Measurements from ENCODE around the gene CEP164. TPM values are rescaled to one million over a fixed set of nuclear protein-coding genes. Genes with fewer than 3 reads are reported as not detected.

The CEP164 gene
- total and polyA plus RNA-seq, 2 of the 4 experiments (the other 2 are of a cell fraction), result 23.3 to 26.9 TPM

GRCh38 chr11:117413616-117414015 lies 86.0 kb downstream of the CEP164 start:
- no peak overlapping the region for H3K14ac ChIP-seq (replicated peaks; ENCODE audit: low read depth, low read length)
- no peak overlapping the region for H3K23ac ChIP-seq (ENCODE audit: low read depth, low read length)
- no peaks in the 10 kb centered on the region for H3K9me3 ChIP-seq (ENCODE audit: control insufficient read depth, insufficient read depth, low read length)
- H2BK5ac ChIP-seq (ENCODE audit: low read depth, low read length, poor library complexity, severe bottlenecking), result no peak overlapping the region
- H4K91ac ChIP-seq (ENCODE audit: insufficient read depth, low read depth, low read length), result no peak overlapping the region
- dilution Hi-C loops (cut with HindIII; ENCODE audit: low sequenced_read_pairs, unreplicated experiment), result no loop called here
- no peaks in the 10 kb centered on the region for H3K9me1 ChIP-seq (ENCODE audit: insufficient read depth, low read length)
- H2AK9ac ChIP-seq (replicated peaks; ENCODE audit: low read depth, low read length, poor library complexity), result no peak overlapping the region
- no TSS peak for BruUV-seq (replicated peaks)
- ChIA-PET POLR2A (ENCODE audit: unreplicated experiment) (no interaction called here), CTCF (interaction anchor here (4.3 kb wide), 1 partner anchor 12 kb away, joined by 17 read pairs; no protein-coding TSS in a partner anchor)
- no peak overlapping the region for H3K56ac ChIP-seq (ENCODE audit: extremely low read depth, insufficient read depth, low read length)
- no peak overlapping the region for H2BK120ac ChIP-seq (ENCODE audit: low read depth, low read length)
- no peak overlapping the region for H3K4ac ChIP-seq (ENCODE audit: low read depth, low read length)
- DNase-seq (no peak), ATAC-seq (ENCODE audit: low read depth) (no peak)
- no peak overlapping the region for H3K18ac ChIP-seq (ENCODE audit: low read depth, low read length)
- peaks cover 20% of the 10 kb centered on the region for H3K36me3 ChIP-seq (ENCODE audit: control insufficient read depth, insufficient read depth, low read length)
- no peak overlapping the region for H3K27ac ChIP-seq (ENCODE audit: insufficient read depth, low read length)
- no peak overlapping the region for H2AFZ ChIP-seq (replicated peaks; ENCODE audit: low read length, poor library complexity)
- H4K5ac ChIP-seq (ENCODE audit: low read depth, low read length), result no peak overlapping the region
- no peak overlapping the region for H2BK15ac ChIP-seq (ENCODE audit: low read depth, low read length)
- H3K4me1 ChIP-seq (ENCODE audit: control insufficient read depth, insufficient read depth, low read length), result no peaks in the 10 kb centered on the region
- intact Hi-C loops (cut with micrococcal nuclease), result no loop called here
- no peaks in the 10 kb centered on the region for H3K27me3 ChIP-seq (ENCODE audit: control insufficient read depth, insufficient read depth, low read length)
- in situ Hi-C loops (cut with MboI; ENCODE audit: low sequenced_read_pairs), result no loop called here
- H2AK5ac ChIP-seq (ENCODE audit: low read depth, low read length), result no peak overlapping the region
- no peak overlapping the region for H4K8ac ChIP-seq (ENCODE audit: low read depth in 2 of 2, low read length in 2 of 2)
- no peak overlapping the region for H3K4me3 ChIP-seq (ENCODE audit: insufficient read depth, low read depth, low read length)
- H3K9ac ChIP-seq (ENCODE audit: low read depth, low read length), result no peak overlapping the region
- no peaks in the 10 kb centered on the region; the same call in 1 of the 2 replicates for H4K20me1 ChIP-seq (ENCODE audit: insufficient read depth, low read length)
- TF ChIP-seq CHD1 (IDR thresholded peaks at IDR 0.05; ENCODE audit: low read depth, low read length), result no peak
- TF ChIP-seq FOS (IDR thresholded peaks at IDR 0.05; ENCODE audit: low read depth, low read length), result no peak
- TF ChIP-seq, protein P1, sequence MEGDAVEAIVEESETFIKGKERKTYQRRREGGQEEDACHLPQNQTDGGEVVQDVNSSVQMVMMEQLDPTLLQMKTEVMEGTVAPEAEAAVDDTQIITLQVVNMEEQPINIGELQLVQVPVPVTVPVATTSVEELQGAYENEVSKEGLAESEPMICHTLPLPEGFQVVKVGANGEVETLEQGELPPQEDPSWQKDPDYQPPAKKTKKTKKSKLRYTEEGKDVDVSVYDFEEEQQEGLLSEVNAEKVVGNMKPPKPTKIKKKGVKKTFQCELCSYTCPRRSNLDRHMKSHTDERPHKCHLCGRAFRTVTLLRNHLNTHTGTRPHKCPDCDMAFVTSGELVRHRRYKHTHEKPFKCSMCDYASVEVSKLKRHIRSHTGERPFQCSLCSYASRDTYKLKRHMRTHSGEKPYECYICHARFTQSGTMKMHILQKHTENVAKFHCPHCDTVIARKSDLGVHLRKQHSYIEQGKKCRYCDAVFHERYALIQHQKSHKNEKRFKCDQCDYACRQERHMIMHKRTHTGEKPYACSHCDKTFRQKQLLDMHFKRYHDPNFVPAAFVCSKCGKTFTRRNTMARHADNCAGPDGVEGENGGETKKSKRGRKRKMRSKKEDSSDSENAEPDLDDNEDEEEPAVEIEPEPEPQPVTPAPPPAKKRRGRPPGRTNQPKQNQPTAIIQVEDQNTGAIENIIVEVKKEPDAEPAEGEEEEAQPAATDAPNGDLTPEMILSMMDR (conservative IDR thresholded peaks at IDR 0.05; ENCODE audit: low read depth, low read length), result no peak
- TF ChIP-seq RAD21 (IDR thresholded peaks at IDR 0.05; ENCODE audit: low read length), result no peak
- TF ChIP-seq BHLHE40 (IDR thresholded peaks at IDR 0.05; ENCODE audit: low read depth, low read length), result no peak
- no peak for TF ChIP-seq MAZ (IDR thresholded peaks at IDR 0.05; ENCODE audit: borderline replicate concordance, low read depth, low read length)
- TF ChIP-seq, protein P2, sequence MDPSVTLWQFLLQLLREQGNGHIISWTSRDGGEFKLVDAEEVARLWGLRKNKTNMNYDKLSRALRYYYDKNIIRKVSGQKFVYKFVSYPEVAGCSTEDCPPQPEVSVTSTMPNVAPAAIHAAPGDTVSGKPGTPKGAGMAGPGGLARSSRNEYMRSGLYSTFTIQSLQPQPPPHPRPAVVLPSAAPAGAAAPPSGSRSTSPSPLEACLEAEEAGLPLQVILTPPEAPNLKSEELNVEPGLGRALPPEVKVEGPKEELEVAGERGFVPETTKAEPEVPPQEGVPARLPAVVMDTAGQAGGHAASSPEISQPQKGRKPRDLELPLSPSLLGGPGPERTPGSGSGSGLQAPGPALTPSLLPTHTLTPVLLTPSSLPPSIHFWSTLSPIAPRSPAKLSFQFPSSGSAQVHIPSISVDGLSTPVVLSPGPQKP (IDR thresholded peaks at IDR 0.05; ENCODE audit: borderline replicate concordance, low read depth, low read length), result no peak
- no peak for TF ChIP-seq MAFK (IDR thresholded peaks at IDR 0.05; ENCODE audit: low read depth, low read length)
- TF ChIP-seq, protein P3, sequence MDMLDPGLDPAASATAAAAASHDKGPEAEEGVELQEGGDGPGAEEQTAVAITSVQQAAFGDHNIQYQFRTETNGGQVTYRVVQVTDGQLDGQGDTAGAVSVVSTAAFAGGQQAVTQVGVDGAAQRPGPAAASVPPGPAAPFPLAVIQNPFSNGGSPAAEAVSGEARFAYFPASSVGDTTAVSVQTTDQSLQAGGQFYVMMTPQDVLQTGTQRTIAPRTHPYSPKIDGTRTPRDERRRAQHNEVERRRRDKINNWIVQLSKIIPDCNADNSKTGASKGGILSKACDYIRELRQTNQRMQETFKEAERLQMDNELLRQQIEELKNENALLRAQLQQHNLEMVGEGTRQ (IDR thresholded peaks at IDR 0.05; ENCODE audit: low read depth, low read length), result no peak
- TF ChIP-seq CEBPB (IDR thresholded peaks at IDR 0.05; ENCODE audit: low read depth, low read length), result no peak
- no peak for TF ChIP-seq MXI1 (IDR thresholded peaks at IDR 0.05; ENCODE audit: borderline replicate concordance, low read depth, low read length)
- no peak for TF ChIP-seq SMC3 (IDR thresholded peaks at IDR 0.05; ENCODE audit: low read depth, low read length)
- TF ChIP-seq NFE2L2 (IDR thresholded peaks at IDR 0.05; ENCODE audit: low read depth, low read length), result no peak
- no peak for TF ChIP-seq RFX5 (IDR thresholded peaks at IDR 0.05; ENCODE audit: low read depth, low read length)
- no peak for TF ChIP-seq POLR2A (IDR thresholded peaks at IDR 0.05; ENCODE audit: low read depth, low read length)
- no peak for TF ChIP-seq RCOR1 (IDR thresholded peaks at IDR 0.05; ENCODE audit: insufficient replicate concordance, low read length)
- no peak overlapping the region for H3K4me2 ChIP-seq (ENCODE audit: low read depth, low read length)
- 93% methylated on average over 4 of the region's 7 CpGs; no CpG with 5 or more reads in 1 of the 2 experiments for WGBS, 2 experiments (ENCODE audit: extremely low coverage in 2 of 2, insufficient read length in 1 of 2)
- no peak overlapping the region for H2BK20ac ChIP-seq (ENCODE audit: low read depth, low read length)
- H3K79me1 ChIP-seq (ENCODE audit: low read depth in 1 of 2, low read length in 2 of 2), result no peaks in the 10 kb centered on the region

All from IMR-90 (cell line).